Ammon's horn (tissue), 1 donor: Measurements from ENCODE around the gene PLEKHG5.
"Not testable (repeated sequence)": the region's sequence is repeated elsewhere in the genome, so short reads cannot be mapped to it uniquely, and the experiment has no call there.

Source experiments
- DNase-seq: peaks from one replicate; pipeline ENCODE4 v3.0.0-alpha.2; 2016; ENCODE audit warnings: low spot score

The PLEKHG5 gene

DNA sequence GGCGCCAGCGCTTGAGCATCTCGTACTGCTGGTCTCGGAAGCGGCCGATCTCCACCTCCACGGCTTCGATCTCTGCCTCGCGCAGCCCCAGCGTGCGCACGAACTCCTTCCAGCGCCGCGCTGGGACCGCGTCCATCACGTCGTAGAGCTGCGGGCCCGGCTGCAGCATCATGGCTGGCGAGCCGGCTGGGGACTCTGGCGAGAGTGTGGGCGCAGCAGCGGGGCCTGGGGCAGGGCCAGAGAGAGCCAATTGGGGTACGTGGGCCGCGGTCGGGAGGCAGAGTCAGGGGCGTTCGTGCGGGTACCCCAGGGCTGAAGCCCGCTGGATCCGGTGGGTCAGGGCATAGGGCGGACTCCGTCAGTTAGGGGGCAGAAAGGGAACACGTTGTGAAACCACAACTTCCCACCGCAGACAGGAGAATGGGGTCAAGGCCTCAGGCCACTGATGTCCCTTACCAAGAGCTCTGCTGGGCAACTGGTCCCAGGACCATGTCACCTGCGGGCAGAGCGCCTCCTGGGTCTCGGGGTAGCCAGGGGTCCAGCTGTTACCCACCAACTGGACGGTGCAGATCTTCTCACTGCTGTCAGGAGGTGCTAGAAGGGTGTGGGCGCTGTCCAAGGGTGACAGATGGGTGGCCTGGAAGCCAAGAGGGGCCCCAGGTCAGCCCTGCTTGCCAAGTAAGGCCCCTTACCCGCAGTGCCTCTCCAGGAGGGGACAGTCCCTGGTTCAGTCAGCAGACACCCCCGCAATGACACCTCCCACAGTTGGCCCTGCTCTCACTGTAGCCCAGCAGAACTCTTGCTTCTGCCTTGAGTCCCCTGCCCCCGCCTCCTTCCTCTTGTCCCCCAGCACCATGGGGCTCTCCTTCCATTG is 29.7 kb downstream of the PLEKHG5 start:
- no peak for DNase-seq

DNA sequence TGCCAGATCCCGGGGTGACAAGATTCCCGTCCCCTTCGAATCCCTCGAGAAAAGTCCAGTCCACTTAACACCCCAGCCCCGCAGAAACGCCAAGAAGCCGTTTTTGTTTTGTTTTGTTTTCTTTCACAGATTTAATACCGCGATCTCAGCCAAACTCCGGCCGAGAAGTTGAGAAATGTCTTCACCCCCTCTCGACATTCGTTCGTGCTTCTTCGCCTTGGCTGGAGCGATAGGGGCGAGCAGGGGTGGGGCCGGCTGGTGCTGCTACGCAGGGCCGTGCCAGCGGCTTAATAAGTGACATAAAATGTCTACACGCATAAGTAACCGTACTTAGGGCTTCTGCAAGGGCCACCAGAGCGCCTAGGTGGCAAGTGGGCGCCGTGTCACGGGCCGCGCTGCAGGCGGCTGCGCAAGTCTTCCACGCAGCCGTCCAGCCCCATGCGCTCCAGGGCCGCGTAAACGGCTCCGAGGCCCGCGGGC is 30.4 kb downstream of the PLEKHG5 start:
- no peak for DNase-seq

DNA sequence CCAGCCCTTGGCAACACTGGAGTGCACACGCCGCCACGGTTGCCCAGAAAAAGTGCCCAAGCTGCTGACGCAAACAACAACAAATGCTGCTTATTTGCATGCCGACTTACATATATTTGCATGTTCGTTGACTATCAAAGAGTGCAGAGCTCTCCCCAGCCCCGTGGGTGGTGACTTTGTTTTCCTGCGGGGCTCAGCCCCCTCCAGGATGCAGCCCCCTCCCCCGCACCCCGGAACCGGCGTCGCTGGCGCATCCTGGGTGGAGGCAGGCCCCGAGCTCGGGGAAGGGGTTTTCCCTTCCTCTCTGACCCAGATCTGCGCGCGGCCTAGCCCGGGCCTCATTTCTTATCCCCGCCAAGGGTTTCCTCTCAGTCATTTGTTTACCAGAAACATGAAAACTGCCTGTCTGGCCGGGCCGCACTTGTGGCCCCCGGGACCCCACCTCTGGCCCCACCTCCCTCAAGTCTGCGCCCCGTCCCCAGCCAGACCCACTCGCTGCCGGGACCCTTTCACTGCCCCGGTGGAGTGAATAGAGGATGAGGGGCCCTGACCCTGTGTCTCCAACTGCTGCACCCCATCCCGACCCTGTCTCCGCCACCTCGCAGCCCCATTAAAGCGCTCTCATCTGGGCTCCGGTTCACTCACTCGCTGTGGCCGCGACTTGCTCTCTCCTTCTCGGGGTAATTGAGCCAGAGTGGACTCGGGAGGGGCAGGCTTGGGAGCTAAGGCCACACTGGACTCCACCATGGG is 31.0 kb downstream of the PLEKHG5 start:
- DNase-seq, result no peak

DNA sequence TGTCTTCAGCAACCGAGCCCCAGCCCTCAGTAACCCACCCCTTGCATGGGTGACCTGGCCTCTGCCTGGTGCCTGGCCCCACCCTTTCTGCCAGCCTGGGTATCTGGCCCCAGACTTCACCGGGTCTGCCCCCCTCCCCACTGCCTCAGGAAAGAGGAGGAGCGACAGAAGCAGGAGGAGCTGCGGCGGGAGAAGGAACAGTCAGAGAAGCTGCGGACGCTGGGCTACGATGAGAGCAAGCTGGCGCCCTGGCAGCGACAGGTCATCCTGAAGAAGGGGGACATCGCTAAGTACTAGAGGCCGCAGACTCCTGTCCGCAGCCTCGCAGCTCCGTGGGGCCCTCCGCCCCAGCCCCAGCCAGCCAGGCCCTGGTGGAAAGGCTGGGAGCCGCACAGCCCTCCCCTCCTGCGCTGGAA is 31.6 kb downstream of the PLEKHG5 start:
- no peak for DNase-seq

DNA sequence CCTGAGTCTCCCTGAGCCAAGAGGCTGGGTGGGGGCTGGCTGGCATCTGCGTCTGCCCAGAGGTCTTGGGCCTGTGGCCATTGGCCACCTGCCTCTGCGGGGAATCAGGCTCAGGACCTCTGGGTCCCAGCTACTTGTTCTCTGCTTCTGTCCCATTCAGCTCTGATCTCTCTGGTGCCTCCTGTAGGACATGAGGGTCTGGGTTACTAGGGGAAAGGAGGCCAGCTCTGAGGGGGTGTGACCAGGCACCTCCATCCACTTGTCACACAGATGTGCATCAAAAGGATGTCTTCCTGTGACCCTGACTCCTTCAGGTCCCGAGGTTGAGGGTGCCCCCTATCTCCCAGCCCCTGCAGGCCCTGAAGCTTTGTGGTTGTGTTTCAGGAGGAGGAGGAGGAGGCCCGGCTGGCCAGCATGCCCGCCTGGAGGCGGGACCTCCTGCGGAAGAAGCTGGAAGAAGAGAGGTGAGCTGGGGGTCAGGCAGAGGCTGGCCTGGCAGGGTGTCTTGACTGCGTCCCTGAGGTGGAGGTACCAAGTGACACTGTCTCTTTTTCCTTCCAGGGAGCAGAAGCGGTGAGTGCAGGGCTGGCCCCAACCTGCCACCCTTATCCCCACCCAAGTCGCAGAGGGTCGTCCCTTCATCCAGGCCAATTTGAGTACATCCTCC is 34.5 kb downstream of the PLEKHG5 start:
- no peak for DNase-seq

DNA sequence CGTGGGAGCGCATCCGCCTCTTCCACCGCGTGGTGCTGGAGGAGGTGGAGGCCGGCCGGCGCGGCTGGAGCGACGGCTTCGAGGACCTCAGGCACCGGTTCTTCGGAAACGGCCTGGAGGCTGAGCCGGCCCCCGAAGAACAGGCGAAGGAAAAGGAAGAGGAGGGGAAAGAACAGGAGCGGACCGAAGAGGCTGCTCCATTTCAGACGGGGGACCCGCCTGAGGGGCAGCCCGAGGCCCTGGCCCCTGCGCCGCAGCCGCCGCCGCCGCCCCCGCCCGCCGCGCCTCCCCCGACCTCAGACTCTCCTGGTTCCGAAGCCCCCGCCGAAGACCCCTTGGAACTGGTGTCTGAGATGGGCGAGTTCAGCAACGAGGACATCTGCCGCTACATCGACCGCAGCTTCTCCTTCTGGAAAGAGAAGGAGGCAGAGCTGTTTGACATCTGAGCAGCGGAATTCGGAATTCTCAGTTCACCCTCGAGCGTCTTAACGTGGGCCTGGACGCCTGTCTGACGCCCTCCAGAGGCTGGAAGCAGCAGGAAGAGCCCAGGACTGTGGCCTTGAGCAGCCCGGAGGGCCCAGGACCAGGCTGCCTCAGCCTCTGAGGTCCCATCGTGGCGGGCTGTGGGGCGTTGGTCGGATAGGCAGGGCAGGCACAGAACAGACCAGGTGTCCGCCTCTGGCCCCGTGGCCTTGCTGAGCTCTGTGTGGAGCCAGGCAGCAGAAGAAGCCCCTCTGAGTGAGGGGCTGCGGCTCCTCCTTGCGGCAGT is 35.5 kb downstream of the PLEKHG5 start:
- not testable (repeated sequence) for DNase-seq

DNA sequence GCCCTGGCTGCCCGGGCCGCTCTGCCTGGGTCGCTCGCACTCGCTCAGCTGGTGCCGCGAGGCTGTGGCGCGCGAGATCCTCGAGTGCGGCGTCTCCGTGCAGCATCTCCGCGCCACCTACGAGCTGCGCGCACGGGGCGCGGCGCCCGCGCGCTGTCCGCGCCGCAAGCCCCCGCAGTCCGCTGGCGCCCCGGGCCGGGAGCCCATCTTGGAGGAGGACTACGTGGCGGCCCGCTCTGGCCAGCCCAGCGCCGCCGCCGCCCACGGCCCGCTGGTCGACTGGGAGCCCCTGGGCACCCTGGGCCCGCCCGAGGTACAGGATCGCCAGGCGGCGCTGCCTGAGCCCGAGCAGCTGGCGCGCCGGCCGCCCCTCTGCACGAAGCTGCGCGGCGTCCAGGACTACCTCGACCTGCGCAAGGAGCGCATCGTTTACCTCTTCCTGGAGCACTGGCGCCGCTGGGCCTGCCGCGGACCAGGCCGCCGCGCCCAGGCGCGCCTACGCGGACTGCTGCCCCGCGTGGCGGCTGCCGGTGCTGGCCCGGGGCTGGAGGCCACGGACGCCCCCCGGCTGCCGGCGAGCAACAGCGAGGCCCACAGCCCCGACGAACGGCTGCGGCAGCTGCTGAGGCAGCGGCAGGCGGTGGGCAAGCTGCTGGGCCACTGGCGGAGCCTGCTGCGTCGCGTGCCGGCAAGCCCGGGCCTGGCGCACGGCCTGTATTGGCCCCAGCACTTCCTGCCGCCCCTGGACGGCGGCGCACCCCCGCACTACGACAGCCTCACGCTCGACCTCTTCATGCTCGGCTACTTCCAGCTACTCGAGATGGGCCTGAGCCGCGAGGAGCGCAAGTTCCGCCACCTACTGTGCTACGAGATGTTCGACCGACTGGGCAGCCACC is 36.4 kb downstream of the PLEKHG5 start:
- no peak for DNase-seq

DNA sequence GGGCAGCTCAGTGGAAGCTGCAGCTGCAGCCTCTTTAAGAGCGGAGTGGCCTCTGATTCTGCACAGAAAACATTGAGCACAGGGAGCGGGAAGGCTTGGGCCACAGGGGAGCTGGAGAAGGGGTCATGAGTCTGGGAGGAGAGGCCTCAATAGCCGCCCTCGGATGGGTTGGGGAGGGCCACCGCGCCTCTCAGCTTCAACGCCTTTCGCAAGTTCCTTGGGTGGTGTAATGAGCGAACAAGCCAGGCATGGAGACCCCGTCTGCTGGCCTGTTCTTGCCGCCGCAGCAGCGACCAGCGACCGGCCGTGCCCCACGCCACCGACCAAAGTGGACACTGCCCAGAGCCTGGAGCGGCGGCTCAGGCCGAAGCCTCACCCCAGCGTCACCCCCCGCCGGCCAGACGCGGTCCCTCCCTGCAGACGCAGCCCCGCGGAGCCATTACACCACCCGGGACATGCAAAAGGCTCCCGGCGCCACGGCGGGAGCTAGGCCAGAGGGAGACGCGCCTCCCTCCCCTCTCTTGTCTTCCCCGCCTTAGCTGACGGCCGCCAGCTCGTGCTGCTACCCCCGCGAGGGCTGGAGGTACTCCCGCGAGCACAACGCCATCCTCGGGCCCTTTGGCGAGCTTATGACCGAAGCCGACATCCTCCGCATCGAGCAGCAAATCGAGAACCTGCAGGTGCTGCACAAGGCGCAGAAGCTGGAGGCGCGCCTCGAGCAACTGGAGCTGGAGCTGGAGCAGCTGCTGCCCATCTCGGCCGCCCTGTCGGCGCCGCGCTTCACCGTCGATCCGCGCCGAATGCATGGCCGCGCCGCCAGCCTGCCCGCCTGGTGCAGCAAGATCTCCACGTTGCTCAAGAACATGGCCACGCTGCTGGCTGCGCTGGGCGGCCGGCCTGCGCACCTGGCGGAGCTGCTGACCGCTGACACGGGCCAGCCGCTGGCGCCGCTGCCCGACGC is 37.3 kb downstream of the PLEKHG5 start:
- not testable (repeated sequence) for DNase-seq

DNA sequence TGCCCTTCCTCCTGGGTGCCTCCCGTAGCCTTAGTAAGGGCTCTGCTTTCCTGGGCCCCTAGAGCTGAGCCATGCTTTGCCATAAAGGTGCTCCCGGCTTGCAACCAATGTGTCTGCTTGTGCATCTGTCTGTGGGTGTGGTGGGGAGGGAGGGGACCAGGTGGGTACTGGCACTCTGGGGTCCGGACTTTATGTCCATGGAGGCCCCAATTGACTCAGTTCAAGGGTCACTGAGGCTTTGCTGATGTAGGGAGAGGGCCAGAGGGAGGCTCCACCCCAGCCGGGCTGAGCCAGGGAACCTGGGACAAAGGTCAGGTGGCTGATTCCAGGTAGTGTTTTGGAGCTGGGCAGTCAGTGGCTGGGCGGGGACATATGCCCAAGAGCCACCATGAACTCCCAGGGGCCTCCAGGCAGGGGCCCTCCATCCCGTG is 40.5 kb downstream of the PLEKHG5 start:
- no peak for DNase-seq

DNA sequence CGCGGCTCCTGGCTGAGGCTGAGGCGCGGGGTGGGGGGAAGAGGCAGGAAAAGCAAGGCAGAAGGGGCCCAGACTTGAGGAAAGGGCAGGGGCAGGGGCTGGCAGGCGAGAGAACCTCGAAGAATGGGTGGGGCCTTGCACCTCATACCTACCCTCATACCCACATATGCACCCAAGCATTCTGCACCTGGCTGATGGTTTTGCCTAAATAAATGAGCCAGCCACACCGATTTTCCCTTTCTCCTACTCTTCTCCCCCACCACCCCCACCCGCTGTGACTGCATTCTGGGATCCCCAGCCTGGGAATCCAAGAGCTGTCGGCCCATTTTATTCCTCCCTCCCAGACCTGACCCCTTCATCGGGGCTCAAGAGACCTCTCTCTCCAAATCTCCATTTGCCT is 41.0 kb downstream of the PLEKHG5 start:
- not testable (repeated sequence) for DNase-seq

DNA sequence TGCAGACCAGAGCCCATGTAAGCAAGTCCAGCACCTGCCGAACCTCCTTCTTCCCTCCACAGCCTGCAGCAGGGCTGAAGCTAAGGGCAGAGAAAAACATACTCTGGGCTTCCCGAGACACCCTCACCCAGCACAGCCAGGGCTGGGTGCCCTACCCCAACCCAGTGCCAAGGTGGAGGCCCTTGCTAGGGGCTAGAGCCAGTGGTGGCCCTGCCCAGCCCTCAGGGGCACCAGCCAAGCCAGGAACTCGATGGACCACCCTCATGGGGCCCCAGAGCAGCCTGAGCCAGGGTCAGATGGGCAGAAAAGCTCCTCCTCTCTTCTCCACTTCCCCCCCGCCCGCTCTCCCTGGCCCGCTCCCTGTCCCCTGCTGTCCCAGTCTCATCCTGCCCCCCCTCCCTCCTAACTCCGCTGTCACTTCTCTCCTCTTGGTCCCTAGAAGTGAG is 41.4 kb downstream of the PLEKHG5 start:
- no peak for DNase-seq

DNA sequence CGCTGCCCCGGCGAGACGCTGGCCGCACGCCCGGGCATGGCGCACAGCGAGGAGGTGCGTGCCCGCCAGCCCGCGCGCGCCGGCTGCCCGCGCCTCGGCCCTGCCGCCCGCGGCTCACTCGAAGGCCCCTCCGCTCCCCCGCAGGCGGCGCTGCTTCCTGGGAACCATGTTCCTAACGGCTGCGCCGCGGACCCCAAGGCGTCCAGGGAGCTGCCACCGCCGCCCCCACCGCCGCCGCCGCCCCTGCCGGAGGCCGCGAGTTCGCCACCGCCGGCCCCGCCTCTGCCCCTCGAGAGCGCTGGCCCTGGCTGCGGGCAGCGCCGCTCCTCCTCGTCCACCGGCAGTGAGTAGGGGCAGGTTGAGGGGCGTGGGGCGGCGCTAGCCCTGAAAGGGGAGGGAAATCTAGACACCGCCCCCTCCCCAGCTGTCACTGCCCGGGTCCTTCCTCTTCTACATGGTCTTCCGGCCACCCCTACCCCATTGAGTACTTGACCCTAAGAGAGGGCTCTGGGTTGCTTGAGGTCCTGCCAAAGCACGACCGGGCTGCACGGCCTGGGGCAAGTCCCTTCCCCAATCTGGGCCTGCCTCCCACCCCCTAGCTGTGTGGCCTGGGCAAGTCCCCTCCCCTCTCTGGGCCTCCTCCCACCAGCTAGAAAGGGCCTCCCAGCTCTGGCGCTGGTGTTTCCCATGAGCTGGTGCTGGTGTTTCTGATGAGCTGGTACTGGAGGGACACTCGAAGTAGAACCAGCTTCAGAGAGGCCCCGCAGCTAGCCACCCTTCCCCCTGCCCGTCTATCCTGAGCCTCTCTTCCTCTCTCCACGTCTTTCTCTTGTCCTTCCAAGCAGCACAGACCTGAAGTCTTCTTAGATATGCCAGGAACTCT is 42.5 kb downstream of the PLEKHG5 start:
- peak; percentile 24 for DNase-seq

DNA sequence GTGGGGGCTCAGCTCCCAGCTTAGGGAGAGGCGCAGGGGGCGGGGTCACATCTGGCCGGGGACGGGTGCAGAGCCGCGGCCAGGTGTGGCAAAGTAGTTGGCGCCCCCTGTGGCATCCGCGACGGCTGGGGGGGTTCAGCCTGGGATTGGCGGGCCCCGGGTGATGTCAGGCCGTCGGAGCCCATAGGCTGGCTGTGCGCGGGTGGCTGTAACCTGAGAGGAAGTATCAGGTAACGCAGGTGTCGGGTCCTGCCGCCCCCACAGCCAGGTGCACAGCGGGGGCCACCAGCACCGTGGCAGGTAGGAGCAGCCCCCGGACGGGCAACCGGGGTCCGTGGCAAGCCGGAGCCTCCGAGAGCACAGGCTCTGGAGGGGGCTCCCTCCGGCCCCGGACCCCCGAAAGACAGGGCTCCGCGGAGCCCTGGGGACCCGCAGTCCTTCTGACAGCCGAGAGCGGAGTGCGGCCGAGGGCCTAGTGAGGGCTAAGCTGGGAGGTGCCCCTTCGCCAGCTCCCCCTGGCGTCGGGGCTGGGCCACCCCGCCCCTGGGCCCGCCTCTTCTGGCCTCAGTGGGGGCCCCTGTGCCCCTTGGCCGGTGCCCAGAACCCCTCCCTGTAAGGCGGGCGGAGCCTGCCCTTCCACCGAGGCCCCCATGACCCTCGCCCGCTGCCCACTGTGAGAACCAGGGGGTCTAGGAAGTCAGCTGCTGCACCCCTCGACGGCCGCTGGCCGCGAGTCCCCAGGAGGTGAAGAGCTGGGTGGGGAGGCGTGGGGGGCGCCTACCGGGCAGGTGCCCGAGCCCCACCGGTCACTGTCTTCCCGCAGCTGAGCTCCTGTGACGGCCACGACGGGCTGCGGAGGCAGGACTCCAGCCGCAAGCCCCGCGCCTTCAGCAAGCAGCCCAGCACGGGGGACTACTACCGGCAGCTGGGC is 43.4 kb downstream of the PLEKHG5 start:
- DNase-seq, result no peak

DNA sequence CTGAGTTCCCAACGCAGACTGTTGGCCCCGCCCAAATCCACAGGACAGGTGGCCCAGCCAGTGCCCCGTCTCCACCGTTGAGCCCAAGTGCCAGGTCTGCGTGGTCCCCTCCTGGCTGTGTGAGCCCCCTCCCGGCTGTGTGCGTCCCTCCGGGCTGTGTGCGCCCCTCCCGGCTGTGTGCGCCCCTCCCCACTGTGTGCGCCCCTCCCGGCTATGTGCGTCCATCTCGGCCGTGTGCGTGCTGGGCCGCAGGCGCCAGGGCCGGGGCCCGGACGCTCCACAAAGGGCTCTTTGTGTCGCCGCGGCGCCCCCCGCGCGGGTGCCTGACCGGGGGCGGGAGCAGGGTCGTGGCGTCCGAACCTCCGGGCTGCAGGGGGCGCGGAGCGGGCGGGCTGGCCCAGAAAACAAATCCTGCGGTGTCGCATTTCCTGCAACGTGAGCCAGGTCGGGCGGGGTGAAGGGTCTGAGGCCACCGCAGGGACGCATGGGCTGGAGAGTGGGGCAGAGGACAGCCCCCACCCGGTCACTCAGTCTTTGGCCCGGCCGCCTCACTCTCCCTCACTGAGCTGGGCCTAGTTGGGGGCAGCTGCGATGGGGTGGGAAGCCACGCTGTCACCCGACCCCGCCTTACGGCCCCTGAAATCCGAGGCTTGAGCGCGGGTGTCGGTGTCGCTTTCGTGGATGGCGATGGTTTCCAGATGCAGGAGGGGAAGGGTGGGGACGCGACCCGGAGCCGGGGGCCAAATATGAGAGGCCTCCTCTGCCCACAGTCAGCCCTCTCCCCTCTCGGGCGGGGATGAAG is 44.2 kb downstream of the PLEKHG5 start:
- DNase-seq, result no peak

DNA sequence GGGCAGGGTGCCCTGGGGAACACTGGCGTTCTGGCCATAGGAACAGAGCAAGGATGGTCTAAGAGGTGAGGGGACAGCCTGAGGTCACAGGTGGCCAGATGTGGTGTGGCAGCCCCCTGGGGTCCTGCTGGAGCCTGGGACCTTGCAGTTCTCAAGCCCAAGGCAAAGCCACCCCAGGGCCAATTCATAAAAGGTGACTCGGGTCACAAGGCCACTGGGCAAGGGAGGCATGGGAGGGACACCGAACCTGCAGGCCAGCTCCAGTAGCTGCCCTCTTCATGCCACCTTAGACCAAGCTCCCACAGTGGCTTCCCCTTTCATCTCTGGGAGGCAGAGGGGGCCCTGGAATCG is 44.8 kb downstream of the PLEKHG5 start:
- no peak for DNase-seq

DNA sequence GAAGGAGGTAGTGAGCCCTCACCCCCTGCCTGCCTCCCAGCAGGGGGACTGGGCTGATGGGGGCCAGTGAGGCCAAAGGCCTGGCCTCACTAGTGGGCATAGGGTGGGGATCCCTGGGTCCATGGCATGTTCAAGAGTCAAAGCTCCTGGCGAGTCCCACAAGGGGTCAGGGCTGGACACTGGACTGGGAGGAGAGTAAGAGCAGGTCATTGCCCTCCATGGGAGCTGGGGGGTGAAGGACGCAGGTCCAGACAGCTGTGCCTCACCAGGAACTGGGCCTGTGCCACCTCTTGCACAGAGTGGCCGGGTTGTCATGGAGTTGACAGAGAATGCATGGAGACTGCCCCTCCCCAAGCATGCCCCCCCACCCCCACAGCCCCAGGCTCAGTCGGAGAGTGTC is 45.5 kb downstream of the PLEKHG5 start:
- not testable (repeated sequence) for DNase-seq
